ENCODE measurements around the gene PARD3.

Gene PARD3

GRCh38 chr10:34826857-34827766 lies 12.0 kb upstream of the PARD3 start:
- no peak for TF ChIP-seq CTCF (IDR thresholded peaks at IDR 0.05; ENCODE audit: low read depth, low read length)
- Histone ChIP-seq H3K27ac (no peak overlapping the region), H3K9me3 (ENCODE audit: severe bottlenecking) (no peaks in the 10 kb centered on the region), H3K36me3 (no peaks in the 10 kb centered on the region), H3K4me3 (ENCODE audit: low read depth, low read length) (no peak overlapping the region), H3K27me3 (ENCODE audit: insufficient read depth, low read depth, severe bottlenecking) (no peaks in the 10 kb centered on the region)
- DNase-seq, result no peak

GRCh38 chr10:34826221-34826620 lies 11.1 kb upstream of the PARD3 start:
- TF ChIP-seq CTCF (IDR thresholded peaks at IDR 0.05; ENCODE audit: low read depth, low read length), result peak; percentile 23; the same call in 1 of the 2 replicates
- no peaks in the 10 kb centered on the region for H3K27me3 ChIP-seq (ENCODE audit: insufficient read depth, low read depth, severe bottlenecking)
- no peak overlapping the region for H3K27ac ChIP-seq
- no peaks in the 10 kb centered on the region for H3K9me3 ChIP-seq (ENCODE audit: severe bottlenecking)
- no peak overlapping the region for H3K4me3 ChIP-seq (ENCODE audit: low read depth, low read length)
- no peak for DNase-seq
- H3K36me3 ChIP-seq, result no peaks in the 10 kb centered on the region

- no peaks in the 10 kb centered on the region for H3K9me3 ChIP-seq (ENCODE audit: severe bottlenecking)
- no peak for TF ChIP-seq CTCF (IDR thresholded peaks at IDR 0.05; ENCODE audit: low read depth, low read length)
- no peak overlapping the region for H3K27ac ChIP-seq
- no peaks in the 10 kb centered on the region for H3K27me3 ChIP-seq (ENCODE audit: insufficient read depth, low read depth, severe bottlenecking)
- DNase-seq, result no peak
- no peak overlapping the region for H3K4me3 ChIP-seq (ENCODE audit: low read depth, low read length)
- H3K36me3 ChIP-seq, result no peaks in the 10 kb centered on the region
Measured at GRCh38 chr10:34825414-34825813, 10.3 kb upstream of the PARD3 start.

- Histone ChIP-seq H3K36me3 (no peaks in the 10 kb centered on the region), H3K9me3 (ENCODE audit: severe bottlenecking) (no peaks in the 10 kb centered on the region), H3K4me3 (ENCODE audit: low read depth, low read length) (no peak overlapping the region), H3K27me3 (ENCODE audit: insufficient read depth, low read depth, severe bottlenecking) (no peaks in the 10 kb centered on the region), H3K27ac (no peak overlapping the region)
- DNase-seq, result peak; percentile 45
- peak; percentile 54 for TF ChIP-seq CTCF (IDR thresholded peaks at IDR 0.05; ENCODE audit: low read depth, low read length)
Measured at GRCh38 chr10:34824870-34825269, 9.8 kb upstream of the PARD3 start.

GRCh38 chr10:34821587-34822585 lies 6.8 kb upstream of the PARD3 start:
- no peak overlapping the region for H3K27ac ChIP-seq
- no peak for TF ChIP-seq CTCF (IDR thresholded peaks at IDR 0.05; ENCODE audit: low read depth, low read length)
- H3K36me3 ChIP-seq, result no peaks in the 10 kb centered on the region
- no peak for DNase-seq
- H3K4me3 ChIP-seq (ENCODE audit: low read depth, low read length), result no peak overlapping the region
- H3K9me3 ChIP-seq (ENCODE audit: severe bottlenecking), result no peaks in the 10 kb centered on the region
- H3K27me3 ChIP-seq (ENCODE audit: insufficient read depth, low read depth, severe bottlenecking), result no peaks in the 10 kb centered on the region

Measured in WERI-Rb-1 (cell line).